Measurements from ENCODE around the gene KMT2E. TPM values are rescaled to one million over a fixed set of nuclear protein-coding genes. Genes with fewer than 3 reads are reported as not detected.
A peak's percentile ranks its signal among the peaks of the same experiment; 100 is the strongest.

KMT2E gene
- total and polyA plus RNA-seq, 3 donors from 2014 or later: 21.1 to 133 (median 96.6) TPM

- TF ChIP-seq, protein P1, sequence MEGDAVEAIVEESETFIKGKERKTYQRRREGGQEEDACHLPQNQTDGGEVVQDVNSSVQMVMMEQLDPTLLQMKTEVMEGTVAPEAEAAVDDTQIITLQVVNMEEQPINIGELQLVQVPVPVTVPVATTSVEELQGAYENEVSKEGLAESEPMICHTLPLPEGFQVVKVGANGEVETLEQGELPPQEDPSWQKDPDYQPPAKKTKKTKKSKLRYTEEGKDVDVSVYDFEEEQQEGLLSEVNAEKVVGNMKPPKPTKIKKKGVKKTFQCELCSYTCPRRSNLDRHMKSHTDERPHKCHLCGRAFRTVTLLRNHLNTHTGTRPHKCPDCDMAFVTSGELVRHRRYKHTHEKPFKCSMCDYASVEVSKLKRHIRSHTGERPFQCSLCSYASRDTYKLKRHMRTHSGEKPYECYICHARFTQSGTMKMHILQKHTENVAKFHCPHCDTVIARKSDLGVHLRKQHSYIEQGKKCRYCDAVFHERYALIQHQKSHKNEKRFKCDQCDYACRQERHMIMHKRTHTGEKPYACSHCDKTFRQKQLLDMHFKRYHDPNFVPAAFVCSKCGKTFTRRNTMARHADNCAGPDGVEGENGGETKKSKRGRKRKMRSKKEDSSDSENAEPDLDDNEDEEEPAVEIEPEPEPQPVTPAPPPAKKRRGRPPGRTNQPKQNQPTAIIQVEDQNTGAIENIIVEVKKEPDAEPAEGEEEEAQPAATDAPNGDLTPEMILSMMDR (IDR thresholded peaks at IDR 0.05): no peak
- no peak for TF ChIP-seq POLR2A (IDR thresholded peaks at IDR 0.05)
- WGBS, 2 donors: 65 to 67% methylated on average over 3 of the region's 3 CpGs
- no peak overlapping the region for H3K27ac ChIP-seq
- DNase-seq: no peak
- intact Hi-C loops (cut with DNase I; ENCODE audit: low total_unique reads): no loop called here
- H3K36me3 ChIP-seq (ENCODE audit: low read depth, missing control alignments): no peaks in the 10 kb centered on the region
- H3K27me3 ChIP-seq: no peaks in the 10 kb centered on the region
- no peak overlapping the region for H3K4me3 ChIP-seq
- no peaks in the 10 kb centered on the region for H3K9me3 ChIP-seq
- no peaks in the 10 kb centered on the region for H3K4me1 ChIP-seq
Observed at GRCh38 chr7:105151152-105151551, 137.1 kb downstream of the KMT2E start.

DNA sequence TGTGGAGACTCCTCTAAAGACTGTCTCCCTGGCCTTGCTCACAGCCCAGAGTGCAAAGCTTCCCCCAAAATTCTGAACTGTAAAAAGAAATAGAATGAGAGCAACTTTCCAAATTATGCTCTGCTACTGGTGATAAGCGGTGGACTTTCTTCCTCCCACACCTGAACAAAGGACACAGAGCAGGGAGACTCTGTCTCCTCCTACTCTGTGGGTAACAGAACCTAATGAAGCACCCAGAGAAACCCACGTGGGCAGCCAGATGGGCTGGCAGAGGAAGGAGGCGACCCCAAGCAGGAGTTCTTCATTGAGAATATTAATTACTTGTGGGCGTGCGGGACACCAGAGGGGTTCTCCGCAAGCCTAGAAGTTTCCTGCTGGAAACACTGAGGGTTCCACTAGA, 139.5 kb downstream of the KMT2E start:
- 58 to 65% methylated on average over 5 to 6 of the region's 6 CpGs for WGBS, 2 donors
- H3K4me1 ChIP-seq: no peaks in the 10 kb centered on the region
- no peaks in the 10 kb centered on the region for H3K9me3 ChIP-seq
- TF ChIP-seq POLR2A (IDR thresholded peaks at IDR 0.05): no peak
- TF ChIP-seq, protein P1 (IDR thresholded peaks at IDR 0.05): no peak
- no peaks in the 10 kb centered on the region for H3K36me3 ChIP-seq (ENCODE audit: low read depth, missing control alignments)
- no peaks in the 10 kb centered on the region for H3K27me3 ChIP-seq
- DNase-seq: no peak
- intact Hi-C loops (cut with DNase I; ENCODE audit: low total_unique reads): no loop called here
- peak overlapping the region in 1 of 2 donors; percentile 10 for H3K27ac ChIP-seq
- H3K4me3 ChIP-seq: no peak overlapping the region

DNA sequence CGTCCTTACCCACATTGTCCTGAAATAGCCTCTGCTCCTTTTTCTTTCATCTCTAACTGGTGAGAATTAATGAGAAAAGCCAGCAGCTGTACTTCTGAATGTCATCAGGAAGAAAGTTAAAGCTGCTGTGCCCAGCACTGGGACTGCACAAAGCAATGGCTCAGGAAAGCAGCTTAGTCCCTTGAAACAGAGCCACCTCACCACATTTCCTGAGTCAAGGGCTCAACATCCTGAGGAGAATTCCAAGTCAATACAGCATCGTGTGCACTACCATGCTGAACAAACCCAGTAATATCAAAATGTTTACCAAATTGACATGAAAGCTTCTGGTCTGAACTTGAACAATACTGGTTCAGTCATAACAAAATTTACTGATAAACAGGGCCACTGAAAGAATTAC, 140.1 kb downstream of the KMT2E start:
- Histone ChIP-seq H3K27ac (no peak overlapping the region), H3K9me3 (no peaks in the 10 kb centered on the region), H3K36me3 (ENCODE audit: low read depth, missing control alignments) (no peaks in the 10 kb centered on the region), H3K27me3 (no peaks in the 10 kb centered on the region), H3K4me3 (no peak overlapping the region), H3K4me1 (no peaks in the 10 kb centered on the region)
- TF ChIP-seq, protein P1 (IDR thresholded peaks at IDR 0.05): no peak
- no peak for TF ChIP-seq POLR2A (IDR thresholded peaks at IDR 0.05)
- DNase-seq: no peak
- 71 to 74% methylated on average over 2 of the region's 2 CpGs for WGBS, 2 donors
- intact Hi-C loops (cut with DNase I; ENCODE audit: low total_unique reads): no loop called here

- Histone ChIP-seq H3K4me3 (no peak overlapping the region), H3K9me3 (no peaks in the 10 kb centered on the region), H3K36me3 (ENCODE audit: low read depth, missing control alignments) (no peaks in the 10 kb centered on the region), H3K27ac (no peak overlapping the region), H3K4me1 (no peaks in the 10 kb centered on the region), H3K27me3 (no peaks in the 10 kb centered on the region)
- 85 to 89% methylated on average over 2 of the region's 2 CpGs for WGBS, 2 donors
- DNase-seq: no peak
- intact Hi-C loops (cut with DNase I; ENCODE audit: low total_unique reads): no loop called here
- TF ChIP-seq, protein P1 (IDR thresholded peaks at IDR 0.05): no peak
- TF ChIP-seq POLR2A (IDR thresholded peaks at IDR 0.05): no peak
Observed at GRCh38 chr7:105156731-105157130, 142.7 kb downstream of the KMT2E start.

- no peak for DNase-seq
- Histone ChIP-seq H3K4me3 (no peak overlapping the region), H3K9me3 (no peaks in the 10 kb centered on the region), H3K4me1 (no peaks in the 10 kb centered on the region), H3K27ac (no peak overlapping the region), H3K36me3 (ENCODE audit: low read depth, missing control alignments) (no peaks in the 10 kb centered on the region), H3K27me3 (no peaks in the 10 kb centered on the region)
- intact Hi-C loops (cut with DNase I; ENCODE audit: low total_unique reads): no loop called here
- WGBS, 2 donors: 89 to 92% methylated on average over 3 of the region's 3 CpGs
- TF ChIP-seq, protein P1 (IDR thresholded peaks at IDR 0.05): no peak
- TF ChIP-seq POLR2A (IDR thresholded peaks at IDR 0.05): no peak
Observed at GRCh38 chr7:105157278-105157677, 143.3 kb downstream of the KMT2E start.

Data from testis (tissue), 3 donors.